GM23338 (cell line): ENCODE data around the gene DTNA. TPM values are rescaled to one million over a fixed set of nuclear protein-coding genes. Genes with fewer than 3 reads are reported as not detected.

Source experiments
- ATAC-seq: fragments of 200-7000 bp; cut with Tn5 transposase; 3 replicates; pipeline ENCODE4 v1.9.1; 2020
- DNase-seq: peaks from one replicate; pipeline ENCODE4 v3.0.0-alpha.2; 2015; ENCODE audit warnings: low spot score
- H2AFZ ChIP-seq: fragments of 200-600 bp; sonication (generic); 2 replicates; pipeline ENCODE4 v1.8.0; 2016; ENCODE audit warnings: antibody characterized with exemption, mild to moderate bottlenecking, moderate library complexity
- H3F3A ChIP-seq: fragments of 200-600 bp; sonication (generic); replicated peaks from 2 replicates; pipeline ENCODE4 v1.8.0; 2017; ENCODE audit warnings: antibody characterized with exemption, mixed run types, low read depth
- H3K27ac ChIP-seq: fragments of 200-600 bp; sonication (generic); 2 replicates; pipeline ENCODE4 v1.6.1; 2016; ENCODE audit warnings: low read depth
- H3K27me3 ChIP-seq: fragments of 200-600 bp; sonication (generic); 2 replicates; pipeline ENCODE4 v1.8.0; 2016; ENCODE audit warnings: mild to moderate bottlenecking, mixed run types, moderate library complexity; ENCODE audit not compliant: insufficient read depth
- H3K36me3 ChIP-seq: fragments of 200-600 bp; sonication (generic); 2 replicates; pipeline ENCODE4 v1.8.0; 2016; ENCODE audit warnings: mild to moderate bottlenecking; ENCODE audit not compliant: insufficient read depth
- H3K4me1 ChIP-seq: fragments of 200-600 bp; sonication (generic); 2 replicates; pipeline ENCODE4 v1.8.0; 2016; ENCODE audit warnings: mild to moderate bottlenecking, moderate library complexity; ENCODE audit not compliant: insufficient read depth
- H3K4me2 ChIP-seq: fragments of 200-600 bp; sonication (generic); 2 replicates; pipeline ENCODE4 v1.7.1; 2017; ENCODE audit warnings: mixed run types
- H3K4me3 ChIP-seq: fragments of 200-600 bp; sonication (generic); 2 replicates; pipeline ENCODE4 v1.6.1; 2016; ENCODE audit warnings: mixed run types
- H3K79me2 ChIP-seq: fragments of 200-600 bp; sonication (generic); replicated peaks from 2 replicates; pipeline ENCODE4 v1.8.0; 2017; ENCODE audit warnings: mild to moderate bottlenecking; ENCODE audit not compliant: insufficient read depth
- H3K9me2 ChIP-seq: fragments of 200-600 bp; sonication (generic); 2 replicates; pipeline ENCODE4 v1.8.0; 2017; ENCODE audit not compliant: insufficient read depth
- H4K20me1 ChIP-seq: fragments of 200-600 bp; sonication (generic); replicated peaks from 2 replicates; pipeline ENCODE4 v1.8.0; 2017; ENCODE audit warnings: mild to moderate bottlenecking; ENCODE audit not compliant: insufficient read depth
- H3K27ac Mint-ChIP-seq: 2 replicates; pipeline ENCODE4 v1.8.0; 2020; ENCODE audit warnings: inconsistent platforms, mild to moderate bottlenecking, moderate library complexity, mixed read lengths
- H3K27me3 Mint-ChIP-seq: 3 replicates; pipeline ENCODE4 v1.8.0; 2022; ENCODE audit warnings: low read depth, mild to moderate bottlenecking, moderate library complexity, mixed read lengths, inconsistent platforms; ENCODE audit not compliant: insufficient read depth, poor library complexity
- H3K36me3 Mint-ChIP-seq: 3 replicates; pipeline ENCODE4 v1.8.0; 2021; ENCODE audit warnings: low read depth, mild to moderate bottlenecking, inconsistent platforms, moderate library complexity, mixed read lengths
- H3K4me1 Mint-ChIP-seq: 3 replicates; pipeline ENCODE4 v1.8.0; 2020; ENCODE audit warnings: mild to moderate bottlenecking, inconsistent platforms, mixed read lengths
- H3K4me3 Mint-ChIP-seq: 3 replicates; pipeline ENCODE4 v1.8.0; 2021; ENCODE audit warnings: moderate library complexity, mild to moderate bottlenecking, inconsistent platforms, mixed read lengths
- H3K9me3 Mint-ChIP-seq: 3 replicates; pipeline ENCODE4 v1.8.0; 2020; ENCODE audit warnings: moderate library complexity, mild to moderate bottlenecking, inconsistent platforms, mixed read lengths
- CREB1 ChIP-seq: fragments of 250-450 bp; sonication (Bioruptor Pico); IDR thresholded peaks from 2 replicates; pipeline ENCODE4 v1.5.0; 2020; ENCODE audit warnings: low read depth, mild to moderate bottlenecking, moderate library complexity
- ETS1 ChIP-seq: IDR thresholded peaks from 2 replicates; pipeline ENCODE4 v1.6.1; 2016; ENCODE audit warnings: antibody characterized with exemption
- EZH2 ChIP-seq: fragments of 200-600 bp; sonication (generic); IDR thresholded peaks from one replicate; pipeline ENCODE4 v1.8.0; 2017; ENCODE audit warnings: antibody characterized with exemption, mild to moderate bottlenecking, low read depth; ENCODE audit not compliant: unreplicated experiment
- EZH2phosphoT487 ChIP-seq: fragments of 200-600 bp; sonication (generic); IDR thresholded peaks from one replicate; pipeline ENCODE4 v1.8.1; 2018; ENCODE audit warnings: antibody characterized with exemption; ENCODE audit not compliant: unreplicated experiment
- JUNB ChIP-seq: IDR thresholded peaks from one replicate; pipeline ENCODE4 v1.6.1; 2016; ENCODE audit warnings: antibody characterized with exemption; ENCODE audit not compliant: unreplicated experiment
- NANOG ChIP-seq: IDR thresholded peaks from 2 replicates; pipeline ENCODE4 v1.6.1; 2016; ENCODE audit warnings: antibody characterized with exemption, borderline replicate concordance
- POLR2AphosphoS5 ChIP-seq: IDR thresholded peaks from 2 replicates; pipeline ENCODE4 v1.6.1; 2016; ENCODE audit warnings: antibody characterized with exemption, low read depth
- REST ChIP-seq: IDR thresholded peaks from one replicate; pipeline ENCODE4 v1.6.1; 2018; ENCODE audit warnings: antibody characterized with exemption; ENCODE audit not compliant: unreplicated experiment
- STAT1 ChIP-seq: IDR thresholded peaks from one replicate; pipeline ENCODE4 v1.6.1; 2016; ENCODE audit warnings: antibody characterized with exemption; ENCODE audit not compliant: unreplicated experiment
- ZNF114 ChIP-seq: fragments of 250-450 bp; sonication (Bioruptor Pico); IDR thresholded peaks from 2 replicates; pipeline ENCODE4 v1.5.0; 2020; ENCODE audit warnings: mild to moderate bottlenecking, moderate library complexity
- ZNF331 ChIP-seq: fragments of 250-450 bp; sonication (Bioruptor Pico); IDR thresholded peaks from 2 replicates; pipeline ENCODE4 v1.5.0; 2020; ENCODE audit warnings: low read depth, mild to moderate bottlenecking, moderate library complexity
- ZNF462 ChIP-seq: fragments of 250-450 bp; sonication (Bioruptor Pico); IDR thresholded peaks from 2 replicates; pipeline ENCODE4 v1.5.0; 2020; ENCODE audit warnings: mild to moderate bottlenecking, moderate library complexity
- polyA plus RNA-seq: library from polyadenylated mRNA; unstranded; fragments of >200 nt; fragmentation: Nextera tagmentation; extraction: Ambion mirVana; gene quantifications from 2 replicates; pipeline ENCODE4 v1.2.1, GENCODE V29; 2016
- total RNA-seq: library from RNA; depleted of rRNA; stranded (reverse); fragments of >200 nt; shearing (Covaris generic); gene quantifications from 2 replicates; pipeline ENCODE4 v1.2.3, GENCODE V29; 2014

Gene DTNA
- total and polyA plus RNA-seq, 2 experiments from 2014 or later = 11.5 to 25.1 TPM

GRCh38 chr18:34702814-34703213 lies 7.3 kb upstream of the DTNA start (continued):
- TF ChIP-seq ZNF331 (no peak), EZH2 (no peak), STAT1 (no peak), ETS1 (no peak), REST (no peak), EZH2phosphoT487 (no peak), NANOG (no peak), ZNF114 (no peak)

- H3K4me3 ChIP-seq = no peak overlapping the region
- ATAC-seq = no peak
- no peak overlapping the region for H2AFZ ChIP-seq
- H3K27ac ChIP-seq = no peak overlapping the region
- no peaks in the 10 kb centered on the region for H3K27me3 Mint-ChIP-seq
- H3K4me1 Mint-ChIP-seq = peaks cover 20% of the 10 kb centered on the region
- no peak for DNase-seq
- no peaks in the 10 kb centered on the region for H4K20me1 ChIP-seq
- no peaks in the 10 kb centered on the region for H3K27me3 ChIP-seq
- no peak overlapping the region for H3K27ac Mint-ChIP-seq
- no peak overlapping the region for H3K4me3 Mint-ChIP-seq
- no peaks in the 10 kb centered on the region for H3K79me2 ChIP-seq
- H3K36me3 Mint-ChIP-seq = no peaks in the 10 kb centered on the region
- H3K4me2 ChIP-seq = no peak overlapping the region
- H3K9me2 ChIP-seq = no peaks in the 10 kb centered on the region; the same call in 1 of the 2 replicates
- no peaks in the 10 kb centered on the region for H3F3A ChIP-seq
- H3K36me3 ChIP-seq = no peaks in the 10 kb centered on the region
- H3K9me3 Mint-ChIP-seq = no peaks in the 10 kb centered on the region
- peaks cover 33% of the 10 kb centered on the region for H3K4me1 ChIP-seq
- no peak for TF ChIP-seq POLR2AphosphoS5
- no peak for TF ChIP-seq NANOG
- no peak for TF ChIP-seq ZNF331
- TF ChIP-seq EZH2 = no peak
- no peak for TF ChIP-seq STAT1
- TF ChIP-seq ZNF114 = no peak
- TF ChIP-seq JUNB = no peak
- no peak for TF ChIP-seq CREB1 (CRISPR knock-in tag)
- no peak for TF ChIP-seq ZNF462 (CRISPR knock-in tag)
- no peak for TF ChIP-seq ETS1
- no peak for TF ChIP-seq EZH2phosphoT487
Measured at GRCh38 chr18:34704074-34704473, 6.0 kb upstream of the DTNA start.
